Measurements from ENCODE around the gene SGCD. TPM values are rescaled to one million over a fixed set of nuclear protein-coding genes. Genes with fewer than 3 reads are reported as not detected.

SGCD gene
- total RNA-seq, 1 experiment from 2014 or later: not detected

GRCh38 chr5:156295431-156295830, 31.5 kb upstream of the SGCD start:
- TF ChIP-seq TCF7L2 (IDR thresholded peaks at IDR 0.05; ENCODE audit: low read depth, low read length) (no peak), POLR2AphosphoS5 (IDR thresholded peaks at IDR 0.05; ENCODE audit: low read depth, low read length) (no peak), CTCF (IDR thresholded peaks at IDR 0.05) (no peak), REST (IDR thresholded peaks at IDR 0.05; ENCODE audit: insufficient read depth in 1 of 2, low read depth in 2 of 2, low read length in 1 of 2) (no peak), SIN3A (IDR thresholded peaks at IDR 0.05; ENCODE audit: borderline replicate concordance, insufficient read depth, low read depth, low read length) (no peak)
- DNase-seq (ENCODE audit: low read depth, low spot score) (no peak), ATAC-seq (no peak)
- H3K9me3 ChIP-seq (ENCODE audit: control insufficient read depth, insufficient read depth, low read depth, low read length): no peaks in the 10 kb centered on the region; the same call in 1 of the 2 replicates
- no peak overlapping the region for H3K27ac ChIP-seq (ENCODE audit: low read length)
- no peaks in the 10 kb centered on the region for H3K36me3 ChIP-seq (ENCODE audit: control insufficient read depth, insufficient read depth, low read length)
- intact Hi-C loops (cut with micrococcal nuclease; ENCODE audit: unreplicated experiment) (no loop called here), in situ Hi-C loops (cut with HindIII; ENCODE audit: low pct_unique_long_range_greater_than_20kb, low sequenced_read_pairs) (no loop called here)
- CTCF ChIA-PET: no interaction called here
- H3K27me3 ChIP-seq (ENCODE audit: control insufficient read depth, insufficient read depth, low read length): no peaks in the 10 kb centered on the region
- BruUV-seq (replicated peaks): no TSS peak
- POLR2A ChIA-PET: no interaction called here
- no peak overlapping the region for H3K4me3 ChIP-seq (ENCODE audit: low read depth in 2 of 2, low read length in 2 of 2)
- H3K4me1 ChIP-seq (ENCODE audit: control insufficient read depth, insufficient read depth, low read length): no peaks in the 10 kb centered on the region

GRCh38 chr5:156310115-156310514, 16.8 kb upstream of the SGCD start:
- ATAC-seq (no peak), DNase-seq (ENCODE audit: low read depth, low spot score) (no peak)
- Histone ChIP-seq H3K36me3 (ENCODE audit: control insufficient read depth, insufficient read depth, low read length) (no peaks in the 10 kb centered on the region), H3K9me3 (ENCODE audit: control insufficient read depth, insufficient read depth, low read depth, low read length) (no peaks in the 10 kb centered on the region), H3K27me3 (ENCODE audit: control insufficient read depth, insufficient read depth, low read length) (no peaks in the 10 kb centered on the region), H3K4me3 (ENCODE audit: low read depth in 2 of 2, low read length in 2 of 2) (no peak overlapping the region), H3K4me1 (ENCODE audit: control insufficient read depth, insufficient read depth, low read length) (no peaks in the 10 kb centered on the region), H3K27ac (ENCODE audit: low read length) (no peak overlapping the region)
- intact Hi-C loops (cut with micrococcal nuclease; ENCODE audit: unreplicated experiment): no loop called here
- no TSS peak for BruUV-seq (replicated peaks)
- in situ Hi-C loops (cut with HindIII; ENCODE audit: low pct_unique_long_range_greater_than_20kb, low sequenced_read_pairs): no loop called here
- ChIA-PET CTCF (no interaction called here), POLR2A (no interaction called here)
- no peak for TF ChIP-seq CTCF (IDR thresholded peaks at IDR 0.05)
- TF ChIP-seq REST (IDR thresholded peaks at IDR 0.05; ENCODE audit: insufficient read depth in 1 of 2, low read depth in 2 of 2, low read length in 1 of 2): no peak
- TF ChIP-seq SIN3A (IDR thresholded peaks at IDR 0.05; ENCODE audit: borderline replicate concordance, insufficient read depth, low read depth, low read length): no peak
- TF ChIP-seq TCF7L2 (IDR thresholded peaks at IDR 0.05; ENCODE audit: low read depth, low read length): no peak
- TF ChIP-seq POLR2AphosphoS5 (IDR thresholded peaks at IDR 0.05; ENCODE audit: low read depth, low read length): no peak

All from Panc1 (cell line).